D721Med (cell line): ENCODE measurements around the gene BCAS3.
A peak's percentile ranks its signal among the peaks of the same experiment; 100 is the strongest.
"Not testable (repeated sequence)": the region's sequence is repeated elsewhere in the genome, so short reads cannot be mapped to it uniquely, and the experiment has no call there.

Source experiments
- DNase-seq: peaks from one replicate; pipeline ENCODE4 v3.0.0; 2011; ENCODE audit warnings: low spot score; ENCODE audit not compliant: insufficient read length
- FAIRE-seq: peaks from 2 replicates; lab custom pipeline; 2011; peaks lifted over from hg19 to GRCh38; lab: Jason Lieb, UNC
- CTCF ChIP-seq: IDR thresholded peaks from 2 replicates; pipeline ENCODE4 v1.5.1; 2012; ENCODE audit warnings: mild to moderate bottlenecking, control low read depth; ENCODE audit not compliant: insufficient read depth; ENCODE audit errors: missing control alignments

Gene BCAS3

GRCh38 chr17:61002316-61002736 is 324.7 kb downstream of the BCAS3 start:
- DNase-seq (no peak), FAIRE-seq (peak; percentile 11)
- peak; percentile 69 for TF ChIP-seq CTCF

GRCh38 chr17:61005358-61005757 is 327.7 kb downstream of the BCAS3 start:
- no peak for FAIRE-seq
- TF ChIP-seq CTCF: no peak
- DNase-seq: no peak

GRCh38 chr17:61005958-61006357 is 328.3 kb downstream of the BCAS3 start:
- FAIRE-seq, DNase-seq: not testable (repeated sequence)

- DNase-seq (no peak), FAIRE-seq (no peak)
- TF ChIP-seq CTCF: no peak
Observed at GRCh38 chr17:61007980-61008379, 330.3 kb downstream of the BCAS3 start.

- FAIRE-seq (no peak), DNase-seq (no peak)
Observed at GRCh38 chr17:61009663-61010062, 332.0 kb downstream of the BCAS3 start.

GRCh38 chr17:61010661-61011170 is 333.1 kb downstream of the BCAS3 start:
- TF ChIP-seq CTCF: no peak
- DNase-seq (no peak), FAIRE-seq (no peak)

More at GRCh38 chr17:61009663-61010062, 332.0 kb downstream of the BCAS3 start:
- no peak for TF ChIP-seq CTCF

GRCh38 chr17:61011251-61011650 is 333.6 kb downstream of the BCAS3 start:
- no peak for TF ChIP-seq CTCF

GRCh38 chr17:61015966-61016365 is 338.3 kb downstream of the BCAS3 start:
- no peak for DNase-seq
- no peak for TF ChIP-seq CTCF
- no peak for FAIRE-seq

More at GRCh38 chr17:61011251-61011650, 333.6 kb downstream of the BCAS3 start:
- DNase-seq: no peak
- FAIRE-seq: no peak
